Measurements from ENCODE around the gene SCGN.

SCGN gene

GRCh38 chr6:25620391-25620790 is 31.6 kb upstream of the SCGN start:
- Histone ChIP-seq H3K27ac (ENCODE audit: low read depth, low read length, severe bottlenecking) (no peak overlapping the region), H3K9me3 (ENCODE audit: control insufficient read depth, low read length) (no peaks in the 10 kb centered on the region), H3K4me3 (ENCODE audit: extremely low read depth, insufficient read depth, low read length, poor library complexity, severe bottlenecking) (no peak overlapping the region), H3K4me1 (ENCODE audit: control insufficient read depth, insufficient read depth, low read length, poor library complexity, severe bottlenecking) (no peaks in the 10 kb centered on the region), H3K36me3 (ENCODE audit: control insufficient read depth, insufficient read depth, low read length) (no peaks in the 10 kb centered on the region)
- no CpG with 5 or more reads among the region's 2 CpGs for WGBS, 2 experiments (ENCODE audit: insufficient coverage in 2 of 2)

- Histone ChIP-seq H3K4me1 (ENCODE audit: control insufficient read depth, insufficient read depth, low read length, poor library complexity, severe bottlenecking) (no peaks in the 10 kb centered on the region), H3K9me3 (ENCODE audit: control insufficient read depth, low read length) (no peaks in the 10 kb centered on the region)
- 69 to 88% methylated on average over 1 of the region's 1 CpG for WGBS, 2 experiments (ENCODE audit: insufficient coverage in 2 of 2)
These were observed 28.9 kb upstream of the SCGN start for GRCh38 chr6:25623065-25623464.

GRCh38 chr6:25623879-25624278 is 28.1 kb upstream of the SCGN start:
- Histone ChIP-seq H3K9me3 (ENCODE audit: control insufficient read depth, low read length) (no peaks in the 10 kb centered on the region), H3K4me3 (ENCODE audit: extremely low read depth, insufficient read depth, low read length, poor library complexity, severe bottlenecking) (no peak overlapping the region), H3K4me1 (ENCODE audit: control insufficient read depth, insufficient read depth, low read length, poor library complexity, severe bottlenecking) (no peaks in the 10 kb centered on the region), H3K36me3 (ENCODE audit: control insufficient read depth, insufficient read depth, low read length) (no peaks in the 10 kb centered on the region), H3K27ac (ENCODE audit: low read depth, low read length, severe bottlenecking) (no peak overlapping the region)
- WGBS, 2 experiments (ENCODE audit: insufficient coverage in 2 of 2), result no CpG with 5 or more reads among the region's 1 CpG

More at GRCh38 chr6:25623065-25623464, 28.9 kb upstream of the SCGN start:
- no peak overlapping the region for H3K4me3 ChIP-seq (ENCODE audit: extremely low read depth, insufficient read depth, low read length, poor library complexity, severe bottlenecking)
- no peak overlapping the region for H3K27ac ChIP-seq (ENCODE audit: low read depth, low read length, severe bottlenecking)
- no peaks in the 10 kb centered on the region for H3K36me3 ChIP-seq (ENCODE audit: control insufficient read depth, insufficient read depth, low read length)

- Histone ChIP-seq H3K36me3 (ENCODE audit: control insufficient read depth, insufficient read depth, low read length) (no peaks in the 10 kb centered on the region), H3K9me3 (ENCODE audit: control insufficient read depth, low read length) (no peaks in the 10 kb centered on the region), H3K4me3 (ENCODE audit: extremely low read depth, insufficient read depth, low read length, poor library complexity, severe bottlenecking) (no peak overlapping the region), H3K27ac (ENCODE audit: low read depth, low read length, severe bottlenecking) (no peak overlapping the region), H3K4me1 (ENCODE audit: control insufficient read depth, insufficient read depth, low read length, poor library complexity, severe bottlenecking) (no peaks in the 10 kb centered on the region)
- WGBS, 2 experiments (ENCODE audit: insufficient coverage in 2 of 2), result 87 to 91% methylated on average over 2 to 3 of the region's 3 CpGs
These were observed 25.0 kb upstream of the SCGN start for GRCh38 chr6:25627001-25627400.

GRCh38 chr6:25628471-25629197 is 23.4 kb upstream of the SCGN start:
- WGBS, 2 experiments (ENCODE audit: insufficient coverage in 2 of 2), result 86 to 94% methylated on average over 2 of the region's 4 CpGs
- no peaks in the 10 kb centered on the region for H3K9me3 ChIP-seq (ENCODE audit: control insufficient read depth, low read length)
- H3K4me3 ChIP-seq (ENCODE audit: extremely low read depth, insufficient read depth, low read length, poor library complexity, severe bottlenecking), result no peak overlapping the region
- H3K27ac ChIP-seq (ENCODE audit: low read depth, low read length, severe bottlenecking), result no peak overlapping the region
- H3K36me3 ChIP-seq (ENCODE audit: control insufficient read depth, insufficient read depth, low read length), result no peaks in the 10 kb centered on the region
- H3K4me1 ChIP-seq (ENCODE audit: control insufficient read depth, insufficient read depth, low read length, poor library complexity, severe bottlenecking), result no peaks in the 10 kb centered on the region

- Histone ChIP-seq H3K27ac (ENCODE audit: low read depth, low read length, severe bottlenecking) (no peak overlapping the region), H3K4me3 (ENCODE audit: extremely low read depth, insufficient read depth, low read length, poor library complexity, severe bottlenecking) (no peak overlapping the region), H3K9me3 (ENCODE audit: control insufficient read depth, low read length) (no peaks in the 10 kb centered on the region), H3K36me3 (ENCODE audit: control insufficient read depth, insufficient read depth, low read length) (no peaks in the 10 kb centered on the region), H3K4me1 (ENCODE audit: control insufficient read depth, insufficient read depth, low read length, poor library complexity, severe bottlenecking) (no peaks in the 10 kb centered on the region)
- 77 to 83% methylated on average over 4 of the region's 4 CpGs for WGBS, 2 experiments (ENCODE audit: insufficient coverage in 2 of 2)
These were observed 22.8 kb upstream of the SCGN start for GRCh38 chr6:25629198-25629576.

- WGBS, 2 experiments (ENCODE audit: insufficient coverage in 2 of 2), result 100% methylated on average over 1 of the region's 4 CpGs; no CpG with 5 or more reads in 1 of the 2 experiments
- no peaks in the 10 kb centered on the region for H3K4me1 ChIP-seq (ENCODE audit: control insufficient read depth, insufficient read depth, low read length, poor library complexity, severe bottlenecking)
These were observed 21.3 kb upstream of the SCGN start for GRCh38 chr6:25630508-25631278.

GRCh38 chr6:25635886-25636317 is 16.1 kb upstream of the SCGN start:
- H3K9me3 ChIP-seq (ENCODE audit: control insufficient read depth, low read length), result no peaks in the 10 kb centered on the region
- H3K4me3 ChIP-seq (ENCODE audit: extremely low read depth, insufficient read depth, low read length, poor library complexity, severe bottlenecking), result no peak overlapping the region
- H3K27ac ChIP-seq (ENCODE audit: low read depth, low read length, severe bottlenecking), result no peak overlapping the region
- no peaks in the 10 kb centered on the region for H3K4me1 ChIP-seq (ENCODE audit: control insufficient read depth, insufficient read depth, low read length, poor library complexity, severe bottlenecking)
- H3K36me3 ChIP-seq (ENCODE audit: control insufficient read depth, insufficient read depth, low read length), result no peaks in the 10 kb centered on the region
- WGBS, 2 experiments (ENCODE audit: insufficient coverage in 2 of 2), result 71 to 91% methylated on average over 2 of the region's 2 CpGs

More at GRCh38 chr6:25630508-25631278, 21.3 kb upstream of the SCGN start:
- no peak overlapping the region for H3K4me3 ChIP-seq (ENCODE audit: extremely low read depth, insufficient read depth, low read length, poor library complexity, severe bottlenecking)
- H3K36me3 ChIP-seq (ENCODE audit: control insufficient read depth, insufficient read depth, low read length), result no peaks in the 10 kb centered on the region
- H3K27ac ChIP-seq (ENCODE audit: low read depth, low read length, severe bottlenecking), result no peak overlapping the region
- no peaks in the 10 kb centered on the region for H3K9me3 ChIP-seq (ENCODE audit: control insufficient read depth, low read length)

- WGBS, 2 experiments (ENCODE audit: insufficient coverage in 2 of 2), result no CpG with 5 or more reads among the region's 1 CpG
- Histone ChIP-seq H3K4me3 (ENCODE audit: extremely low read depth, insufficient read depth, low read length, poor library complexity, severe bottlenecking) (no peak overlapping the region), H3K27ac (ENCODE audit: low read depth, low read length, severe bottlenecking) (no peak overlapping the region), H3K36me3 (ENCODE audit: control insufficient read depth, insufficient read depth, low read length) (no peaks in the 10 kb centered on the region), H3K9me3 (ENCODE audit: control insufficient read depth, low read length) (no peaks in the 10 kb centered on the region), H3K4me1 (ENCODE audit: control insufficient read depth, insufficient read depth, low read length, poor library complexity, severe bottlenecking) (no peaks in the 10 kb centered on the region)
These were observed 14.8 kb upstream of the SCGN start for GRCh38 chr6:25637211-25637610.

- Histone ChIP-seq H3K4me3 (ENCODE audit: extremely low read depth, insufficient read depth, low read length, poor library complexity, severe bottlenecking) (no peak overlapping the region), H3K27ac (ENCODE audit: low read depth, low read length, severe bottlenecking) (no peak overlapping the region), H3K9me3 (ENCODE audit: control insufficient read depth, low read length) (no peaks in the 10 kb centered on the region), H3K4me1 (ENCODE audit: control insufficient read depth, insufficient read depth, low read length, poor library complexity, severe bottlenecking) (no peaks in the 10 kb centered on the region), H3K36me3 (ENCODE audit: control insufficient read depth, insufficient read depth, low read length) (no peaks in the 10 kb centered on the region)
- 57 to 67% methylated on average over 4 of the region's 4 CpGs for WGBS, 2 experiments (ENCODE audit: insufficient coverage in 2 of 2)
These were observed 14.0 kb upstream of the SCGN start for GRCh38 chr6:25637960-25638434.

- Histone ChIP-seq H3K4me3 (ENCODE audit: extremely low read depth, insufficient read depth, low read length, poor library complexity, severe bottlenecking) (no peak overlapping the region), H3K27ac (ENCODE audit: low read depth, low read length, severe bottlenecking) (no peak overlapping the region), H3K9me3 (ENCODE audit: control insufficient read depth, low read length) (no peaks in the 10 kb centered on the region), H3K36me3 (ENCODE audit: control insufficient read depth, insufficient read depth, low read length) (no peaks in the 10 kb centered on the region), H3K4me1 (ENCODE audit: control insufficient read depth, insufficient read depth, low read length, poor library complexity, severe bottlenecking) (no peaks in the 10 kb centered on the region)
- 93 to 97% methylated on average over 4 of the region's 4 CpGs for WGBS, 2 experiments (ENCODE audit: insufficient coverage in 2 of 2)
These were observed 12.4 kb upstream of the SCGN start for GRCh38 chr6:25639653-25640052.
